ENCODE data around the gene COX8A. TPM values are rescaled to one million over a fixed set of nuclear protein-coding genes. Genes with fewer than 3 reads are reported as not detected.

Gene COX8A
- total and polyA plus RNA-seq, 7 donors: 547 to 1,847 (median 830) TPM

DNA sequence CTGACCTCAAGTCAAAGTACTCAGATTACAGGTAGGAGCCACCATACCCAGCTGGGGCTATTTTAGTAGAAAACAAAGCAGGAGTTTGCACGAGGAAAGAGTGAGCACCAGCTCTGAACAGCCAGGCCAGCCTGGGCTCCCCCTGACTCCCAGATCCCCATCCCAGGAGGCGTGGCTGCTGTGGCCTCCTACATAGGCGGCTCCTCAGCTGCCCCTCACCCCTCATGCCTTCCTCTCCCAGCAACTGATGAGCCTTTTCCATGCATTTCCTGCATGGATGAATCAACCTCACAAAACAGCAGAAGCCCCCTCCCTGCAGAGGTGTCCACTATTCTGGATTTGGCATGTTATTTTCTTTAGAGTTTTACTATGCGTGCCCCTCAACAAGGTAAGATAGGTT, 50.8 kb downstream of the COX8A start:
- Histone ChIP-seq H3K4me3 (no peak overlapping the region), H3K27me3 (ENCODE audit: insufficient read depth in 3 of 3, low read length in 2 of 3) (no peaks in the 10 kb centered on the region), H3K4me1 (peaks cover 12% of the 10 kb centered on the region), H3K27ac (no peak overlapping the region), H3K36me3 (ENCODE audit: insufficient read depth in 1 of 2, low read depth in 1 of 2) (no peaks in the 10 kb centered on the region), H3K9me3 (no peaks in the 10 kb centered on the region)
- intact Hi-C loops (cut with DNase I): no loop called here
- no peak for DNase-seq
- TF ChIP-seq CTCF (IDR thresholded peaks at IDR 0.05): no peak
- ATAC-seq: no peak
- WGBS, 3 donors: 74 to 87% (median 76%) methylated on average over 4 of the region's 4 CpGs

Other genes starting within 250 kb of the COX8A start
- gene ZFTA, start 205.8 kb upstream of the COX8A start, total RNA-seq: 10 to 100 TPM in 1 of 4 donors, 1 to 10 TPM in 3; 4.4 to 10.9 (median 7.8) TPM
- 10 to 100 TPM in 1 of 3 donors, 1 to 10 TPM in 2; 2.1 to 14.7 (median 5.0) TPM for gene ZFTA, start 205.8 kb upstream of the COX8A start, polyA plus RNA-seq
- gene SPINDOC, start 161.2 kb upstream of the COX8A start, total RNA-seq: 1 to 10 TPM; 3.8 to 8.8 (median 6.9) TPM
- 1 to 10 TPM; 2.7 to 4.7 (median 4.6) TPM for gene SPINDOC, start 161.2 kb upstream of the COX8A start, polyA plus RNA-seq
- 10 to 100 TPM; 21.7 to 24.9 (median 22.9) TPM for gene MARK2, start 135.5 kb upstream of the COX8A start, total RNA-seq
- 10 to 100 TPM; 11.7 to 24.7 (median 12.7) TPM for gene MARK2, start 135.5 kb upstream of the COX8A start, polyA plus RNA-seq
- gene RCOR2, start 57.5 kb upstream of the COX8A start, total RNA-seq: 1 to 10 TPM in 1 of 4 donors, under 1 TPM in 3; 0.25 to 2.1 (median 0.47) TPM
- gene RCOR2, start 57.5 kb upstream of the COX8A start, polyA plus RNA-seq: under 1 TPM; 0.07 to 0.91 (median 0.77) TPM
- gene NAA40, start 35.6 kb upstream of the COX8A start, total RNA-seq: 10 to 100 TPM in 1 of 4 donors, 1 to 10 TPM in 3; 5.4 to 13.7 (median 7.8) TPM
- gene NAA40, start 35.6 kb upstream of the COX8A start, polyA plus RNA-seq: 10 to 100 TPM in 1 of 3 donors, 1 to 10 TPM in 2; 4.6 to 10.5 (median 7.6) TPM
- 10 to 100 TPM; 39.4 to 47.8 (median 40.8) TPM for gene OTUB1, start 11.8 kb downstream of the COX8A start, total RNA-seq
- gene OTUB1, start 11.8 kb downstream of the COX8A start, polyA plus RNA-seq: 10 to 100 TPM; 49.1 to 75.4 (median 72.7) TPM
- under 1 TPM in 3 of 4 donors, not detected in 1; 0.08 to 0.10 (median 0.08) TPM for gene FLRT1, start 61.3 kb downstream of the COX8A start, total RNA-seq
- gene FLRT1, start 61.3 kb downstream of the COX8A start, polyA plus RNA-seq: under 1 TPM in 2 of 3 donors, not detected in 1; 0.03 to 0.05 TPM
- gene MACROD1, start 191.5 kb downstream of the COX8A start, total RNA-seq: 100 to 1,000 TPM; 151 to 206 (median 182) TPM
- 100 to 1,000 TPM; 147 to 281 (median 177) TPM for gene MACROD1, start 191.5 kb downstream of the COX8A start, polyA plus RNA-seq
- 100 to 1,000 TPM; 124 to 194 (median 162) TPM for gene STIP1, start 211.6 kb downstream of the COX8A start, total RNA-seq
- gene STIP1, start 211.6 kb downstream of the COX8A start, polyA plus RNA-seq: 100 to 1,000 TPM; 158 to 207 (median 205) TPM
- gene FERMT3, start 232.1 kb downstream of the COX8A start, total RNA-seq: 10 to 100 TPM in 1 of 4 donors, 1 to 10 TPM in 3; 6.7 to 11.7 (median 8.4) TPM
- gene FERMT3, start 232.1 kb downstream of the COX8A start, polyA plus RNA-seq: 1 to 10 TPM; 2.5 to 4.3 (median 3.0) TPM